K562 (cell line): Measurements from ENCODE around the gene HMGA1. TPM values are rescaled to one million over a fixed set of nuclear protein-coding genes. Genes with fewer than 3 reads are reported as not detected.

Experiments
- ELF4 ChIP-seq: fragments of 450-650 bp; formaldehyde crosslinking; IDR thresholded peaks from 2 replicates; pipeline ENCODE4 v1.4.0; 2022; ENCODE audit warnings: missing genetic modification characterization
- HBP1 ChIP-seq: fragments of 450-650 bp; formaldehyde crosslinking; IDR thresholded peaks from 2 replicates; pipeline ENCODE4 v1.4.0; 2022; ENCODE audit warnings: missing genetic modification characterization
- KLF1 ChIP-seq: fragments of 450-650 bp; IDR thresholded peaks from 2 replicates; pipeline ENCODE4 v1.6.1; 2016; ENCODE audit warnings: missing genetic modification characterization, missing compliant biosample characterization
- POLR2G ChIP-seq: fragments of 200-400 bp; formaldehyde crosslinking; IDR thresholded peaks from 2 replicates; pipeline ENCODE4 v1.6.1; 2017; ENCODE audit warnings: low read depth, mild to moderate bottlenecking, antibody characterized with exemption, low read length, moderate library complexity
- RAD21 ChIP-seq, 2 experiments: fragments of 250-450 bp in 1 of 2; fragments of 450-650 bp in 1 of 2; sonication (Bioruptor Pico) in 1 of 2; formaldehyde crosslinking in 1 of 2; IDR thresholded peaks in 1 of 2; conservative IDR thresholded peaks in 1 of 2; 2 replicates each; pipeline versions ENCODE4 v1.4.0 to v1.8.0; 2020 to 2022; ENCODE audit warnings: mild to moderate bottlenecking in 2 of 2, moderate library complexity in 1 of 2
- RBM39 ChIP-seq: fragments of 200-400 bp; formaldehyde crosslinking; optimal IDR thresholded peaks from 2 replicates; pipeline ENCODE3; 2018; ENCODE audit warnings: low read depth, low read length
- SAFB ChIP-seq: fragments of 200-400 bp; formaldehyde crosslinking; IDR thresholded peaks from 2 replicates; pipeline ENCODE4 v1.6.1; 2017; ENCODE audit warnings: low read depth, low read length, borderline replicate concordance
- SLC30A9 ChIP-seq: fragments of 250-450 bp; sonication (Bioruptor Pico); IDR thresholded peaks from 2 replicates; pipeline ENCODE4 v1.8.0; 2022; ENCODE audit warnings: mild to moderate bottlenecking, moderate library complexity
- TEAD1 ChIP-seq, 2 experiments: fragments of 450-650 bp in 1 of 2; sonication (generic) in 1 of 2; formaldehyde crosslinking; IDR thresholded peaks; 2 replicates each; pipeline versions ENCODE4 v1.4.0 to v1.8.0; 2020 to 2022; ENCODE audit warnings: mild to moderate bottlenecking in 2 of 2, missing genetic modification reagents in 1 of 2
- THRB ChIP-seq: fragments of 450-650 bp; formaldehyde crosslinking; conservative IDR thresholded peaks from 2 replicates; pipeline ENCODE4 v1.4.0; 2022; ENCODE audit warnings: mild to moderate bottlenecking, missing genetic modification characterization
- ZBTB7A ChIP-seq: IDR thresholded peaks from 2 replicates; pipeline ENCODE4 v1.6.1; 2011; ENCODE audit warnings: low read depth, mild to moderate bottlenecking, low read length, moderate library complexity, borderline replicate concordance; ENCODE audit not compliant: control insufficient read depth
- ZNF165 ChIP-seq: fragments of 250-450 bp; sonication (Bioruptor Pico); IDR thresholded peaks from 2 replicates; pipeline ENCODE4 v1.4.0; 2020; ENCODE audit warnings: borderline replicate concordance
- ZNF282 ChIP-seq: sonication (generic); formaldehyde crosslinking; IDR thresholded peaks from 2 replicates; pipeline ENCODE4 v1.8.1; 2023; ENCODE audit warnings: missing genetic modification reagents
- ZNF3 ChIP-seq: fragments of 250-450 bp; sonication (Bioruptor Pico); IDR thresholded peaks from 2 replicates; pipeline ENCODE4 v1.5.0; 2021; ENCODE audit warnings: mild to moderate bottlenecking, moderate library complexity
- ZNF780A ChIP-seq: fragments of 250-450 bp; sonication (Bioruptor Pico); IDR thresholded peaks from 2 replicates; pipeline ENCODE4 v1.5.0; 2021; ENCODE audit warnings: mild to moderate bottlenecking
- polyA plus RNA-seq, 8 experiments: library from polyadenylated mRNA; depleted of rRNA in 4 of 8; stranded (reverse) in 5 of 8; unstranded in 3 of 8; fragments of >200 nt; fragmentation: Nextera tagmentation in 2 of 8; fragmentation: Illumina TruSeq in 1 of 8; extraction: Ambion mirVana in 2 of 8; extraction: Trizol in 1 of 8; gene quantifications; 2 replicates each; pipeline versions ENCODE4 v1.2.1 to v1.2.3, GENCODE V29; 2011 to 2014; ENCODE audit warnings: inconsistent platforms in 1 of 8, missing spikeins in 1 of 8
- total RNA-seq, 7 experiments: library from RNA; depleted of rRNA in 6 of 7; stranded (reverse); fragments of >200 nt in 6 of 7; fragmentation: Illumina TruSeq in 2 of 7; extraction: Trizol in 2 of 7; gene quantifications; 2 replicates each; pipeline versions ENCODE4 v1.2.1 to v1.2.3, GENCODE V29; 2011 to 2021; ENCODE audit warnings: low replicate concordance in 1 of 7
- TF ChIP-seq, protein P1 (sequence below): fragments of 250-450 bp; sonication (Bioruptor Pico); IDR thresholded peaks from 2 replicates; pipeline ENCODE4 v1.4.0; 2020; ENCODE audit warnings: mild to moderate bottlenecking, moderate library complexity
- TF ChIP-seq, protein P2 (sequence below), 2 experiments: fragments of 450-650 bp; IDR thresholded peaks; 2 replicates each; pipeline ENCODE4 v1.6.1; 2018; ENCODE audit warnings: mild to moderate bottlenecking in 2 of 2, low read depth in 1 of 2; ENCODE audit not compliant: partially characterized antibody in 2 of 2

HMGA1 gene
- total and polyA plus RNA-seq, 9 of the 15 experiments (the other 6 are each of a cell fraction or from before 2014, with no cell fraction given) = 27.8 to 1,947 (median 594) TPM

- TF ChIP-seq HBP1 (CRISPR knock-in tag) (peak; percentile 86), ZNF3 (CRISPR knock-in tag) (no peak), ZBTB7A (peak; percentile 96), SLC30A9 (CRISPR knock-in tag) (no peak), KLF1 (tag) (no peak), ELF4 (CRISPR knock-in tag) (0 out of 2 replicates have a peak, but pooled peaks have one; percentile 83), POLR2G (peak; percentile 77), ZNF165 (CRISPR knock-in tag) (peak; percentile 51; the same call in 1 of the 2 replicates), THRB (CRISPR knock-in tag) (peak; percentile 84; the same call in 1 of the 2 replicates), RAD21 (CRISPR knock-in tag; conservative IDR thresholded peaks at IDR 0.05 in 1 of 2, IDR thresholded peaks at IDR 0.05 in 1 of 2) (peak; percentile 24 to 25; a peak in 2 of 4 replicates), ZNF780A (CRISPR knock-in tag) (no peak), RBM39 (peak; percentile 57), TEAD1 (CRISPR knock-in tag; IDR thresholded peaks at IDR 0.05) (no peak; a peak in 2 of 4 replicates), SAFB (0 out of 2 replicates have a peak, but pooled peaks have one; percentile 18), ZNF282 (CRISPR knock-in tag) (peak; percentile 62; the same call in 1 of the 2 replicates)
- TF ChIP-seq, protein P1, sequence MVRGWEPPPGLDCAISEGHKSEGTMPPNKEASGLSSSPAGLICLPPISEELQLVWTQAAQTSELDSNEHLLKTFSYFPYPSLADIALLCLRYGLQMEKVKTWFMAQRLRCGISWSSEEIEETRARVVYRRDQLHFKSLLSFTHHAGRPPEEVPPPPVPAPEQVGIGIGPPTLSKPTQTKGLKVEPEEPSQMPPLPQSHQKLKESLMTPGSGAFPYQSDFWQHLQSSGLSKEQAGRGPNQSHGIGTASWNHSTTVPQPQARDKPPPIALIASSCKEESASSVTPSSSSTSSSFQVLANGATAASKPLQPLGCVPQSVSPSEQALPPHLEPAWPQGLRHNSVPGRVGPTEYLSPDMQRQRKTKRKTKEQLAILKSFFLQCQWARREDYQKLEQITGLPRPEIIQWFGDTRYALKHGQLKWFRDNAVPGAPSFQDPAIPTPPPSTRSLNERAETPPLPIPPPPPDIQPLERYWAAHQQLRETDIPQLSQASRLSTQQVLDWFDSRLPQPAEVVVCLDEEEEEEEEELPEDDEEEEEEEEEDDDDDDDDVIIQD (CRISPR knock-in tag) = no peak
- TF ChIP-seq, protein P2, sequence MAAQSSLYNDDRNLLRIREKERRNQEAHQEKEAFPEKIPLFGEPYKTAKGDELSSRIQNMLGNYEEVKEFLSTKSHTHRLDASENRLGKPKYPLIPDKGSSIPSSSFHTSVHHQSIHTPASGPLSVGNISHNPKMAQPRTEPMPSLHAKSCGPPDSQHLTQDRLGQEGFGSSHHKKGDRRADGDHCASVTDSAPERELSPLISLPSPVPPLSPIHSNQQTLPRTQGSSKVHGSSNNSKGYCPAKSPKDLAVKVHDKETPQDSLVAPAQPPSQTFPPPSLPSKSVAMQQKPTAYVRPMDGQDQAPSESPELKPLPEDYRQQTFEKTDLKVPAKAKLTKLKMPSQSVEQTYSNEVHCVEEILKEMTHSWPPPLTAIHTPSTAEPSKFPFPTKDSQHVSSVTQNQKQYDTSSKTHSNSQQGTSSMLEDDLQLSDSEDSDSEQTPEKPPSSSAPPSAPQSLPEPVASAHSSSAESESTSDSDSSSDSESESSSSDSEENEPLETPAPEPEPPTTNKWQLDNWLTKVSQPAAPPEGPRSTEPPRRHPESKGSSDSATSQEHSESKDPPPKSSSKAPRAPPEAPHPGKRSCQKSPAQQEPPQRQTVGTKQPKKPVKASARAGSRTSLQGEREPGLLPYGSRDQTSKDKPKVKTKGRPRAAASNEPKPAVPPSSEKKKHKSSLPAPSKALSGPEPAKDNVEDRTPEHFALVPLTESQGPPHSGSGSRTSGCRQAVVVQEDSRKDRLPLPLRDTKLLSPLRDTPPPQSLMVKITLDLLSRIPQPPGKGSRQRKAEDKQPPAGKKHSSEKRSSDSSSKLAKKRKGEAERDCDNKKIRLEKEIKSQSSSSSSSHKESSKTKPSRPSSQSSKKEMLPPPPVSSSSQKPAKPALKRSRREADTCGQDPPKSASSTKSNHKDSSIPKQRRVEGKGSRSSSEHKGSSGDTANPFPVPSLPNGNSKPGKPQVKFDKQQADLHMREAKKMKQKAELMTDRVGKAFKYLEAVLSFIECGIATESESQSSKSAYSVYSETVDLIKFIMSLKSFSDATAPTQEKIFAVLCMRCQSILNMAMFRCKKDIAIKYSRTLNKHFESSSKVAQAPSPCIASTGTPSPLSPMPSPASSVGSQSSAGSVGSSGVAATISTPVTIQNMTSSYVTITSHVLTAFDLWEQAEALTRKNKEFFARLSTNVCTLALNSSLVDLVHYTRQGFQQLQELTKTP (IDR thresholded peaks at IDR 0.05; ENCODE audit: low read depth in 1 of 2, partially characterized antibody in 2 of 2) = peak in 1 of 2 experiments; percentile 36
Measured at GRCh38 chr6:34243901-34244884, 7.5 kb downstream of the HMGA1 start (continued).
